ENCODE data around the gene FAM114A2. TPM values are rescaled to one million over a fixed set of nuclear protein-coding genes. Genes with fewer than 3 reads are reported as not detected.
"Not testable (repeated sequence)": the region's sequence is repeated elsewhere in the genome, so short reads cannot be mapped to it uniquely, and the experiment has no call there.

FAM114A2 gene
- total and polyA plus RNA-seq, 4 donors: 5.4 to 18.3 (median 11.6) TPM

- TF ChIP-seq HNF4A (conservative IDR thresholded peaks at IDR 0.05) (no peak), NR2F2 (IDR thresholded peaks at IDR 0.05) (no peak), FOXA1 (IDR thresholded peaks at IDR 0.05) (no peak), RAD21 (IDR thresholded peaks at IDR 0.05) (no peak), SP1 (IDR thresholded peaks at IDR 0.05) (no peak), JUND (IDR thresholded peaks at IDR 0.05) (no peak), YY1 (IDR thresholded peaks at IDR 0.05) (no peak), HNF4G (IDR thresholded peaks at IDR 0.05) (no peak)
Measured at GRCh38 chr5:154071799-154072413, 33.2 kb upstream of the FAM114A2 start (continued).

GRCh38 chr5:154069854-154070253 is 31.1 kb upstream of the FAM114A2 start:
- H3K36me3 ChIP-seq (ENCODE audit: control insufficient read depth in 4 of 4, insufficient read depth in 3 of 4, low read depth in 1 of 4, low read length in 3 of 4); H3K9ac ChIP-seq (ENCODE audit: low read depth in 1 of 2, low read length in 2 of 2); H3K27ac ChIP-seq (ENCODE audit: low read depth in 1 of 2, low read length in 2 of 2); DNase-seq (ENCODE audit: low spot score); H3K4me1 ChIP-seq (ENCODE audit: control insufficient read depth in 4 of 4, insufficient read depth in 4 of 4, low read length in 3 of 4); H3K27me3 ChIP-seq (ENCODE audit: control insufficient read depth in 4 of 4, insufficient read depth in 4 of 4, low read length in 3 of 4); H3K9me3 ChIP-seq (ENCODE audit: control insufficient read depth in 4 of 4, low read length in 3 of 4); H3K4me3 ChIP-seq (ENCODE audit: low read depth in 1 of 3, low read length in 3 of 3): not testable (repeated sequence)
- WGBS: 70% methylated on average over 5 of the region's 5 CpGs

- Histone ChIP-seq H3K27me3 (ENCODE audit: control insufficient read depth in 4 of 4, insufficient read depth in 4 of 4, low read length in 3 of 4) (no peaks in the 10 kb centered on the region), H3K9ac (ENCODE audit: low read depth in 1 of 2, low read length in 2 of 2) (no peak overlapping the region), H3K4me3 (ENCODE audit: low read depth in 1 of 3, low read length in 3 of 3) (no peak overlapping the region), H3K36me3 (ENCODE audit: control insufficient read depth in 4 of 4, insufficient read depth in 3 of 4, low read depth in 1 of 4, low read length in 3 of 4) (no peaks in the 10 kb centered on the region), H3K9me3 (ENCODE audit: control insufficient read depth in 4 of 4, low read length in 3 of 4) (no peaks in the 10 kb centered on the region), H3K4me1 (ENCODE audit: control insufficient read depth in 4 of 4, insufficient read depth in 4 of 4, low read length in 3 of 4) (peaks cover 0 to 2% (median 0%) of the 10 kb centered on the region in 4 donors), H3K27ac (ENCODE audit: low read depth in 1 of 2, low read length in 2 of 2) (no peak overlapping the region)
- TF ChIP-seq, protein P1, sequence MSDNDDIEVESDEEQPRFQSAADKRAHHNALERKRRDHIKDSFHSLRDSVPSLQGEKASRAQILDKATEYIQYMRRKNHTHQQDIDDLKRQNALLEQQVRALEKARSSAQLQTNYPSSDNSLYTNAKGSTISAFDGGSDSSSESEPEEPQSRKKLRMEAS (IDR thresholded peaks at IDR 0.05): no peak
- no peak for TF ChIP-seq HNF4G (IDR thresholded peaks at IDR 0.05)
- TF ChIP-seq, protein P2, sequence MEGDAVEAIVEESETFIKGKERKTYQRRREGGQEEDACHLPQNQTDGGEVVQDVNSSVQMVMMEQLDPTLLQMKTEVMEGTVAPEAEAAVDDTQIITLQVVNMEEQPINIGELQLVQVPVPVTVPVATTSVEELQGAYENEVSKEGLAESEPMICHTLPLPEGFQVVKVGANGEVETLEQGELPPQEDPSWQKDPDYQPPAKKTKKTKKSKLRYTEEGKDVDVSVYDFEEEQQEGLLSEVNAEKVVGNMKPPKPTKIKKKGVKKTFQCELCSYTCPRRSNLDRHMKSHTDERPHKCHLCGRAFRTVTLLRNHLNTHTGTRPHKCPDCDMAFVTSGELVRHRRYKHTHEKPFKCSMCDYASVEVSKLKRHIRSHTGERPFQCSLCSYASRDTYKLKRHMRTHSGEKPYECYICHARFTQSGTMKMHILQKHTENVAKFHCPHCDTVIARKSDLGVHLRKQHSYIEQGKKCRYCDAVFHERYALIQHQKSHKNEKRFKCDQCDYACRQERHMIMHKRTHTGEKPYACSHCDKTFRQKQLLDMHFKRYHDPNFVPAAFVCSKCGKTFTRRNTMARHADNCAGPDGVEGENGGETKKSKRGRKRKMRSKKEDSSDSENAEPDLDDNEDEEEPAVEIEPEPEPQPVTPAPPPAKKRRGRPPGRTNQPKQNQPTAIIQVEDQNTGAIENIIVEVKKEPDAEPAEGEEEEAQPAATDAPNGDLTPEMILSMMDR (IDR thresholded peaks at IDR 0.05; ENCODE audit: low read depth, low read length, missing input control): no peak
- TF ChIP-seq NR2F2 (IDR thresholded peaks at IDR 0.05): no peak
- TF ChIP-seq ZBTB33 (IDR thresholded peaks at IDR 0.05): no peak
- TF ChIP-seq YY1 (IDR thresholded peaks at IDR 0.05): no peak
- no peak for TF ChIP-seq RAD21 (IDR thresholded peaks at IDR 0.05)
- TF ChIP-seq FOXA1 (IDR thresholded peaks at IDR 0.05): no peak
- TF ChIP-seq JUND (IDR thresholded peaks at IDR 0.05): no peak
- TF ChIP-seq RXRA (IDR thresholded peaks at IDR 0.05): no peak
- TF ChIP-seq ATF3 (IDR thresholded peaks at IDR 0.05): no peak
- no peak for TF ChIP-seq FOXA2 (IDR thresholded peaks at IDR 0.05)
- TF ChIP-seq EGR1 (IDR thresholded peaks at IDR 0.05; ENCODE audit: low read depth in 2 of 2): no peak
- TF ChIP-seq GABPA (IDR thresholded peaks at IDR 0.05 in 1 of 2, conservative IDR thresholded peaks at IDR 0.05 in 1 of 2): no peak
- no peak for TF ChIP-seq TAF1 (conservative IDR thresholded peaks at IDR 0.05)
- no peak for TF ChIP-seq SP1 (IDR thresholded peaks at IDR 0.05)
- no peak for DNase-seq (ENCODE audit: low spot score)
Measured at GRCh38 chr5:154065971-154066370, 27.3 kb upstream of the FAM114A2 start.

Data from liver (tissue), 9 donors.